Endothelial cell of umbilical vein (primary cell): ENCODE data around the gene HOXC9. TPM values are rescaled to one million over a fixed set of nuclear protein-coding genes. Genes with fewer than 3 reads are reported as not detected.

Experiments
- BruUV-seq: library from RNA; stranded (reverse); fragments of 400-500 nt; replicated peaks from 2 replicates; lab custom pipeline; 2021; lab: Mats Ljungman, UMichigan
- CTCF ChIA-PET: fragments of 300-600, 350-600 bp; sonication (Branson Sonifier 250); formaldehyde crosslinking; loops from one replicate; lab custom pipeline; 2021; ENCODE audit warnings: antibody characterized with exemption, inconsistent platforms; lab: Charles Lee
- POLR2A ChIA-PET: fragments of 300-600, 350-600 bp; sonication (Branson Sonifier 250); formaldehyde crosslinking; loops from one replicate; lab custom pipeline; 2021; ENCODE audit warnings: antibody characterized with exemption, inconsistent platforms; lab: Charles Lee
- DNase-seq: peaks from one replicate; pipeline ENCODE4 v3.0.0-alpha.2; 2011; ENCODE audit warnings: low read depth, low spot score
- FAIRE-seq: peaks from 2 replicates; lab custom pipeline; 2011; peaks lifted over from hg19 to GRCh38; lab: Jason Lieb, UNC
- H2AFZ ChIP-seq: 2 replicates; pipeline ENCODE4 v1.6.0; 2012; ENCODE audit warnings: low read depth, low read length, control low read depth, inconsistent platforms
- H3K27ac ChIP-seq: 2 replicates; pipeline ENCODE4 v1.5.1; 2011; ENCODE audit warnings: low read depth, mild to moderate bottlenecking, control low read depth, low read length, moderate library complexity; ENCODE audit not compliant: insufficient read depth
- H3K27me3 ChIP-seq, 2 experiments: 2 replicates each; pipeline versions ENCODE4 v1.6.0 to v1.6.1; 2011; ENCODE audit warnings: low read length in 2 of 2, mixed read lengths in 1 of 2; ENCODE audit not compliant: control insufficient read depth in 2 of 2, insufficient read depth in 2 of 2
- H3K36me3 ChIP-seq, 2 experiments: 2 replicates in 1 of 2; 3 replicates in 1 of 2; pipeline ENCODE4 v1.5.1; 2011; ENCODE audit warnings: low read length in 2 of 2, mild to moderate bottlenecking in 1 of 2, moderate library complexity in 1 of 2; ENCODE audit not compliant: control insufficient read depth in 2 of 2, insufficient read depth in 2 of 2; ENCODE audit errors: extremely low read depth in 1 of 2
- H3K4me1 ChIP-seq: 3 replicates; pipeline ENCODE4 v1.5.1; 2011; ENCODE audit warnings: mild to moderate bottlenecking, low read length; ENCODE audit not compliant: control insufficient read depth, insufficient read depth; ENCODE audit errors: extremely low read depth
- H3K4me2 ChIP-seq: 2 replicates; pipeline ENCODE4 v1.6.1; 2011; ENCODE audit warnings: low read length, control low read depth, mixed read lengths; ENCODE audit not compliant: insufficient read depth
- H3K4me3 ChIP-seq, 3 experiments: fragments of 200-600 bp in 1 of 3; sonication (generic), shearing (Covaris generic) in 1 of 3; replicated peaks in 1 of 3; 2 replicates each; pipeline ENCODE4 v1.5.1; 2011 to 2016; ENCODE audit warnings: control low read depth in 3 of 3, low read length in 3 of 3, mild to moderate bottlenecking in 2 of 3, inconsistent platforms in 1 of 3, low read depth in 1 of 3, moderate library complexity in 1 of 3; ENCODE audit not compliant: insufficient read depth in 1 of 3
- H3K79me2 ChIP-seq: 2 replicates; pipeline ENCODE4 v1.6.0; 2012; ENCODE audit warnings: low read length, inconsistent platforms; ENCODE audit not compliant: control insufficient read depth, insufficient read depth
- H3K9ac ChIP-seq: replicated peaks from 2 replicates; pipeline ENCODE3; 2011; ENCODE audit warnings: low read length, control low read depth; ENCODE audit not compliant: insufficient read depth; ENCODE audit errors: extremely low read depth
- H3K9me1 ChIP-seq: replicated peaks from 3 replicates; pipeline ENCODE4 v1.6.0; 2011; ENCODE audit warnings: mild to moderate bottlenecking, low read length; ENCODE audit not compliant: control insufficient read depth, insufficient read depth; ENCODE audit errors: extremely low read depth
- H3K9me3 ChIP-seq: replicated peaks from 2 replicates; pipeline ENCODE4 v1.5.1; 2012; ENCODE audit warnings: low read length, inconsistent platforms; ENCODE audit not compliant: control insufficient read depth, insufficient read depth
- H4K20me1 ChIP-seq: replicated peaks from 2 replicates; pipeline ENCODE3; 2011; ENCODE audit warnings: mild to moderate bottlenecking, low read length; ENCODE audit not compliant: control insufficient read depth, insufficient read depth; ENCODE audit errors: extremely low read depth
- EZH2 ChIP-seq: IDR thresholded peaks from 2 replicates; pipeline ENCODE4 v1.6.1; 2012; ENCODE audit warnings: borderline replicate concordance, low read depth, mild to moderate bottlenecking, moderate library complexity, low read length, inconsistent platforms; ENCODE audit not compliant: severe bottlenecking
- FOS ChIP-seq: IDR thresholded peaks from 2 replicates; pipeline ENCODE4 v1.6.1; 2011; ENCODE audit warnings: mild to moderate bottlenecking, low read length, moderate library complexity, borderline replicate concordance; ENCODE audit not compliant: insufficient read depth
- GATA2 ChIP-seq: IDR thresholded peaks from 2 replicates; pipeline ENCODE4 v1.7.0; 2011; ENCODE audit warnings: low read depth, mild to moderate bottlenecking, moderate library complexity, mixed read lengths, low read length; ENCODE audit not compliant: insufficient read length, insufficient read depth
- JUN ChIP-seq: IDR thresholded peaks from 2 replicates; pipeline ENCODE4 v1.6.1; 2011; ENCODE audit warnings: borderline replicate concordance, low read depth; ENCODE audit not compliant: insufficient read length, insufficient read depth
- MYC ChIP-seq: IDR thresholded peaks from one replicate; pipeline ENCODE4 v1.6.1; 2011; ENCODE audit warnings: mild to moderate bottlenecking, low read depth, low read length
- POLR2A ChIP-seq: IDR thresholded peaks from 2 replicates; pipeline ENCODE4 v1.6.1; 2012; ENCODE audit warnings: low read depth, mild to moderate bottlenecking, control low read depth, low read length
- POLR2AphosphoS5 ChIP-seq: IDR thresholded peaks from 2 replicates; pipeline ENCODE4 v1.6.1; 2012; ENCODE audit warnings: low read depth, mild to moderate bottlenecking, control low read depth, low read length, moderate library complexity; ENCODE audit not compliant: insufficient read depth
- dilution Hi-C: fragments of 300-500 bp; cut with MboI; formaldehyde crosslinking; loops from one replicate; pipeline ENCODE4 v1.15.0; 2019; ENCODE audit warnings: low sequenced_read_pairs; ENCODE audit not compliant: extremely low pct_ligation_motif_present
- intact Hi-C: fragments of 100-400 bp; cut with micrococcal nuclease; formaldehyde crosslinking; loops from one replicate; pipeline ENCODE4 v1.10.0; 2022
- polyA plus RNA-seq, 4 experiments: library from polyadenylated mRNA; depleted of rRNA in 3 of 4; stranded (reverse) in 3 of 4; unstranded in 1 of 4; fragments of >200 nt; gene quantifications; 2 replicates each; pipeline versions ENCODE4 v1.2.1 to v1.2.3, GENCODE V29; 2011 to 2012; ENCODE audit warnings: missing spikeins in 1 of 4
- total RNA-seq: library from RNA; stranded (reverse); gene quantifications from 2 replicates; pipeline ENCODE4 v1.2.3, GENCODE V29; 2021
- TF ChIP-seq, protein P1 (sequence below), 2 donors: IDR thresholded peaks; 1 replicate in 1 of 2; 2 replicates in 1 of 2; pipeline ENCODE4 v1.5.1; 2011; ENCODE audit warnings: low read length in 2 of 2, mild to moderate bottlenecking in 2 of 2, moderate library complexity in 2 of 2, control low read depth in 1 of 2, inconsistent platforms in 1 of 2, low read depth in 1 of 2; ENCODE audit not compliant: insufficient read depth in 1 of 2; ENCODE audit errors: extremely low read depth in 1 of 2
- TF ChIP-seq, protein P2 (sequence below): IDR thresholded peaks from 2 replicates; pipeline ENCODE4 v1.6.1; 2011; ENCODE audit not compliant: insufficient read depth, insufficient read length

The HOXC9 gene
- total and polyA plus RNA-seq, 2 donors (not counting 3 experiments of a cell fraction or from before 2014, with no cell fraction given), result 0.40 to 0.58 TPM

DNA sequence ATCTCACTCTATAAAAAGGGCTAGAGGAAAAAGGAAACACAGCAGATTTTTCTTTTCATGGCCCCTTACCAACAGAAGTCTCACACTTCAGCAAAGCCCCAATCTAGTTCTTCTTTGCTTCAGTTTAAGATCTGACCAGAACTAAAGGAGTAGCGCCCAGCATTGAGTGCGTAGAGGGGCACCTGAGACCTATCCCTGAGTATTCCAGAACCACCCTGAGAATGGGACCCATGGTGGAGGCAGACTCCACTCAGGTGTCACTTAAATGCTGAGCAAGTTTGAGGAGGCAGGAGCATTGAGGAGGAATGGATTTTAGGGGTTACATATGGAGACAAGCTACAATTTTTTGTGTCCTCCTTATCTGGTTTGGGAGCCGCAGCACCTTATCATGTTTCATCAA is 28.8 kb upstream of the HOXC9 start:
- Histone ChIP-seq H3K9me3 (no peaks in the 10 kb centered on the region), H3K9ac (no peak overlapping the region), H3K79me2 (no peaks in the 10 kb centered on the region), H3K4me3 (no peak overlapping the region), H3K4me2 (no peak overlapping the region), H2AFZ (no peak overlapping the region), H3K4me1 (no peaks in the 10 kb centered on the region), H3K9me1 (no peaks in the 10 kb centered on the region), H4K20me1 (no peaks in the 10 kb centered on the region), H3K36me3 (no peaks in the 10 kb centered on the region), H3K27ac (no peak overlapping the region), H3K27me3 (peaks cover 89 to 99% of the 10 kb centered on the region in 2 experiments)
- CTCF ChIA-PET, result no interaction called here
- intact Hi-C loops, result no loop called here
- DNase-seq (no peak), FAIRE-seq (no peak)
- TF ChIP-seq POLR2A (no peak), JUN (no peak), POLR2AphosphoS5 (no peak), FOS (no peak), EZH2 (no peak), MYC (no peak), GATA2 (no peak)
- TF ChIP-seq, protein P1, sequence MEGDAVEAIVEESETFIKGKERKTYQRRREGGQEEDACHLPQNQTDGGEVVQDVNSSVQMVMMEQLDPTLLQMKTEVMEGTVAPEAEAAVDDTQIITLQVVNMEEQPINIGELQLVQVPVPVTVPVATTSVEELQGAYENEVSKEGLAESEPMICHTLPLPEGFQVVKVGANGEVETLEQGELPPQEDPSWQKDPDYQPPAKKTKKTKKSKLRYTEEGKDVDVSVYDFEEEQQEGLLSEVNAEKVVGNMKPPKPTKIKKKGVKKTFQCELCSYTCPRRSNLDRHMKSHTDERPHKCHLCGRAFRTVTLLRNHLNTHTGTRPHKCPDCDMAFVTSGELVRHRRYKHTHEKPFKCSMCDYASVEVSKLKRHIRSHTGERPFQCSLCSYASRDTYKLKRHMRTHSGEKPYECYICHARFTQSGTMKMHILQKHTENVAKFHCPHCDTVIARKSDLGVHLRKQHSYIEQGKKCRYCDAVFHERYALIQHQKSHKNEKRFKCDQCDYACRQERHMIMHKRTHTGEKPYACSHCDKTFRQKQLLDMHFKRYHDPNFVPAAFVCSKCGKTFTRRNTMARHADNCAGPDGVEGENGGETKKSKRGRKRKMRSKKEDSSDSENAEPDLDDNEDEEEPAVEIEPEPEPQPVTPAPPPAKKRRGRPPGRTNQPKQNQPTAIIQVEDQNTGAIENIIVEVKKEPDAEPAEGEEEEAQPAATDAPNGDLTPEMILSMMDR (IDR thresholded peaks at IDR 0.05; ENCODE audit: extremely low read depth in 1 of 2, insufficient read depth in 1 of 2, low read depth in 1 of 2, low read length in 2 of 2), result no peak
- TF ChIP-seq, protein P2, sequence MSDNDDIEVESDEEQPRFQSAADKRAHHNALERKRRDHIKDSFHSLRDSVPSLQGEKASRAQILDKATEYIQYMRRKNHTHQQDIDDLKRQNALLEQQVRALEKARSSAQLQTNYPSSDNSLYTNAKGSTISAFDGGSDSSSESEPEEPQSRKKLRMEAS, result no peak
- no TSS peak for BruUV-seq
- POLR2A ChIA-PET, result interaction anchor here (0.6 kb wide), 1 partner anchor 221 kb away, joined by 4 read pairs; no protein-coding TSS in a partner anchor
- dilution Hi-C loops, result no loop called here
